HG02884 (cell line): Measurements from ENCODE around the gene RTEL1.
"Not testable (repeated sequence)": the region's sequence is repeated elsewhere in the genome, so short reads cannot be mapped to it uniquely, and the experiment has no call there.

Experiments used
- ATAC-seq: cut with Tn5 transposase; IDR thresholded peaks from one replicate; pipeline ENCODE4 v1.9.1; 2021; ENCODE audit warnings: mild to moderate bottlenecking, moderate library complexity; ENCODE audit not compliant: unreplicated experiment

Gene RTEL1

GRCh38 chr20:63708301-63709148 is 50.4 kb downstream of the RTEL1 start:
- ATAC-seq = no peak

- no peak for ATAC-seq
Measured at GRCh38 chr20:63709149-63709527, 51.0 kb downstream of the RTEL1 start.

GRCh38 chr20:63711085-63711645 is 53.1 kb downstream of the RTEL1 start:
- ATAC-seq = no peak

GRCh38 chr20:63712191-63712590 is 54.1 kb downstream of the RTEL1 start:
- no peak for ATAC-seq

- no peak for ATAC-seq
Measured at GRCh38 chr20:63714858-63715257, 56.7 kb downstream of the RTEL1 start.

GRCh38 chr20:63718996-63719395 is 60.9 kb downstream of the RTEL1 start:
- no peak for ATAC-seq

- ATAC-seq = not testable (repeated sequence)
Measured at GRCh38 chr20:63722967-63723622, 65.0 kb downstream of the RTEL1 start.

- not testable (repeated sequence) for ATAC-seq
Measured at GRCh38 chr20:63730189-63730733, 72.1 kb downstream of the RTEL1 start.

- no peak for ATAC-seq
Measured at GRCh38 chr20:63731410-63731809, 73.3 kb downstream of the RTEL1 start.

- no peak for ATAC-seq
Measured at GRCh38 chr20:63732118-63733095, 74.3 kb downstream of the RTEL1 start.

GRCh38 chr20:63733117-63733516 is 75.0 kb downstream of the RTEL1 start:
- ATAC-seq = no peak

GRCh38 chr20:63733579-63734081 is 75.5 kb downstream of the RTEL1 start:
- no peak for ATAC-seq

- no peak for ATAC-seq
Measured at GRCh38 chr20:63734111-63734945, 76.2 kb downstream of the RTEL1 start.

GRCh38 chr20:63734946-63735858 is 77.1 kb downstream of the RTEL1 start:
- ATAC-seq = no peak

GRCh38 chr20:63735859-63736718 is 78.0 kb downstream of the RTEL1 start, which contains the start of gene LIME1:
Gene LIME1, plus strand, starts transcription at chr20:63736664. Its CDS starts 886 bp downstream, at chr20:63737550.
- ATAC-seq = no peak

GRCh38 chr20:63736893-63737694 is 79.0 kb downstream of the RTEL1 start:
- ATAC-seq = no peak

- no peak for ATAC-seq
Measured at GRCh38 chr20:63737695-63737944, 79.5 kb downstream of the RTEL1 start.
